Right forelimb (tissue), 1 donor: ENCODE results near the gene SWAP70.
A peak's percentile ranks its signal among the peaks of the same experiment; 100 is the strongest.

ENCODE experiments used
- DNase-seq: peaks from one replicate; pipeline ENCODE4 v3.0.0-alpha.2; 2018

SWAP70 gene

GRCh38 chr11:9755561-9756185 lies 91.8 kb downstream of the SWAP70 start:
- DNase-seq: no peak

GRCh38 chr11:9756461-9756860 lies 92.6 kb downstream of the SWAP70 start:
- DNase-seq: no peak

- DNase-seq: no peak
Observed at GRCh38 chr11:9756878-9757277, 93.0 kb downstream of the SWAP70 start.

- DNase-seq: peak; percentile 90
Observed at GRCh38 chr11:9757809-9758636, 94.1 kb downstream of the SWAP70 start.

GRCh38 chr11:9758637-9759518 lies 95.0 kb downstream of the SWAP70 start:
- peak; percentile 85 for DNase-seq

GRCh38 chr11:9759519-9760192 lies 95.8 kb downstream of the SWAP70 start:
- DNase-seq: peak; percentile 73

- DNase-seq: peak; percentile 85
Observed at GRCh38 chr11:9760193-9760575, 96.3 kb downstream of the SWAP70 start.

- no peak for DNase-seq
Observed at GRCh38 chr11:9761441-9761945, 97.6 kb downstream of the SWAP70 start.

GRCh38 chr11:9762531-9762930 lies 98.7 kb downstream of the SWAP70 start:
- no peak for DNase-seq

- DNase-seq: no peak
Observed at GRCh38 chr11:9763301-9763700, 99.4 kb downstream of the SWAP70 start.

- DNase-seq: peak; percentile 80
Observed at GRCh38 chr11:9765320-9766101, 101.6 kb downstream of the SWAP70 start.

- DNase-seq: no peak
Observed at GRCh38 chr11:9769621-9770020, 105.7 kb downstream of the SWAP70 start.

- DNase-seq: no peak
Observed at GRCh38 chr11:9771071-9771511, 107.2 kb downstream of the SWAP70 start.

GRCh38 chr11:9772218-9772617 lies 108.3 kb downstream of the SWAP70 start:
- no peak for DNase-seq

GRCh38 chr11:9773524-9773923 lies 109.6 kb downstream of the SWAP70 start:
- DNase-seq: no peak

GRCh38 chr11:9774109-9774508 lies 110.2 kb downstream of the SWAP70 start:
- DNase-seq: no peak

- no peak for DNase-seq
Observed at GRCh38 chr11:9774591-9775397, 110.9 kb downstream of the SWAP70 start.

- DNase-seq: no peak
Observed at GRCh38 chr11:9775398-9775779, 111.5 kb downstream of the SWAP70 start.

GRCh38 chr11:9776203-9776602 lies 112.3 kb downstream of the SWAP70 start:
- no peak for DNase-seq

GRCh38 chr11:9777066-9777465 lies 113.2 kb downstream of the SWAP70 start:
- no peak for DNase-seq

- no peak for DNase-seq
Observed at GRCh38 chr11:9777525-9777924, 113.6 kb downstream of the SWAP70 start.
